ENCODE measurements around the gene SEMA7A. TPM values are rescaled to one million over a fixed set of nuclear protein-coding genes. Genes with fewer than 3 reads are reported as not detected.
"Not testable (repeated sequence)": the region's sequence is repeated elsewhere in the genome, so short reads cannot be mapped to it uniquely, and the experiment has no call there.

Gene SEMA7A
- polyA plus RNA-seq (2012; rRNA removed): 0.80 and 1.3 TPM in 2 replicates
- polyA plus RNA-seq (2012; cell fraction: cytosol; rRNA removed): 0.50 and 0.92 TPM in 2 replicates
- polyA plus RNA-seq (2012; cell fraction: nucleus; rRNA removed): 1.1 and 1.3 TPM in 2 replicates

- WGBS (ENCODE audit: low lambda C conversion rate): 8% methylated on average over 14 of the region's 75 CpGs
- ChIA-PET CTCF (interaction anchor here (0.7 to 36.5 kb wide), 6 partner anchors 9 to 384 kb away, joined by 3 to 779 read pairs (median 3); partner anchors contain the start of gene CYP11A1), POLR2A (no interaction called here)
- Histone ChIP-seq H3K9me3 (no peaks in the 10 kb centered on the region), H3K9me2 (no peaks in the 10 kb centered on the region), H4K20me1 (ENCODE audit: insufficient read depth) (no peaks in the 10 kb centered on the region), H3K79me2 (ENCODE audit: insufficient read depth) (no peaks in the 10 kb centered on the region), H3K27me3 (ENCODE audit: insufficient read depth) (0 out of 2 replicates have a peak, but pooled peaks cover 4% of the 10 kb centered on the region), H3K4me1 (ENCODE audit: control insufficient read depth in 1 of 2, insufficient read depth in 2 of 2, low read depth in 1 of 2, low read length in 1 of 2) (peaks cover 0 to 15% of the 10 kb centered on the region in 2 experiments; a peak in 1 of 4 replicates), H3K9ac (peak within 1 kb of the TSS; percentile 54; the same call in 1 of the 2 replicates), H3K4me3 (ENCODE audit: low read depth in 2 of 2, low read length in 1 of 2) (peak within 1 kb of the TSS; percentile 69 to 72), H3K4me2 (peak within 1 kb of the TSS; percentile 89), H3K27ac (ENCODE audit: low read depth in 2 of 2, low read length in 1 of 2) (peak within 1 kb of the TSS in 1 of 2 experiments; percentile 22; a peak in 1 of 4 replicates), H3K36me3 (replicated peaks in 1 of 2; ENCODE audit: control insufficient read depth in 1 of 2, insufficient read depth in 2 of 2, low read length in 1 of 2) (no peaks in the 10 kb centered on the region), H2AFZ (ENCODE audit: low read depth) (peak within 1 kb of the TSS; percentile 82; the same call in 1 of the 2 replicates), H3F3A (replicated peaks; ENCODE audit: insufficient read depth) (no peaks in the 10 kb centered on the region)
- peak; percentile 96 for DNase-seq
- TF ChIP-seq GATA2 (CRISPR knock-in tag; IDR thresholded peaks at IDR 0.05): no peak
- 0 out of 2 replicates have a peak, but pooled peaks have one; percentile 7 for TF ChIP-seq RCOR1 (IDR thresholded peaks at IDR 0.05; ENCODE audit: low read length)
Measured at GRCh38 chr15:74433592-74434262, at the start of gene SEMA7A. Gene SEMA7A (minus strand): TSS chr15:74433958. CDS start chr15:74433918, 40 bp downstream.

DNA sequence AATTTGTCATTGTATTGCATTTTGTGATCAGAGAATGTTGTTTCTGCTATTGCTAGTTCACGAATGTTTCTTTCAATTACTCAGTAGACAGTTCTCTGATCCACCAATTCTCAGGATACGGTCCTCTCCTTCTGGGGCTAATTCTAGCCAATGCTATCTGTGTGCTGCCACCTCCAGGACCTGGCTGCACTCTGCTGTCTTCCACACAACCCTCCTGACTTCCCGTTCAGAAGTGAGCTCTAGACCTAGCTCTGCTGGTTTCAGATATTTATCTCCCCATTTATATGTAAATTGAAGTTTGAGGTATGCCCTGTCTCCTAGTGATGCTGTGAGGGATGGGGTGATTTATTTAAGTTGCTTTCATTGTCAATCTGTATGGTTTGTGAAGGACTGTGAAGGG is 48.9 kb upstream of the SEMA7A start:
- Histone ChIP-seq H3K79me2 (ENCODE audit: insufficient read depth) (no peaks in the 10 kb centered on the region), H3K9ac (no peak overlapping the region), H3K9me3 (no peaks in the 10 kb centered on the region), H3K4me3 (ENCODE audit: low read depth in 2 of 2, low read length in 1 of 2) (no peak overlapping the region), H3K4me2 (no peak overlapping the region), H3K4me1 (ENCODE audit: control insufficient read depth in 1 of 2, insufficient read depth in 2 of 2, low read depth in 1 of 2, low read length in 1 of 2) (no peaks in the 10 kb centered on the region), H3K36me3 (replicated peaks in 1 of 2; ENCODE audit: control insufficient read depth in 1 of 2, insufficient read depth in 2 of 2, low read length in 1 of 2) (no peaks in the 10 kb centered on the region), H4K20me1 (ENCODE audit: insufficient read depth) (no peaks in the 10 kb centered on the region), H3K9me2 (no peaks in the 10 kb centered on the region), H2AFZ (ENCODE audit: low read depth) (no peak overlapping the region), H3K27me3 (ENCODE audit: insufficient read depth) (no peaks in the 10 kb centered on the region), H3F3A (replicated peaks; ENCODE audit: insufficient read depth) (no peaks in the 10 kb centered on the region), H3K27ac (ENCODE audit: low read depth in 2 of 2, low read length in 1 of 2) (no peak overlapping the region)
- ChIA-PET CTCF (interaction anchor here (0.7 to 1.8 kb wide), 7 partner anchors 11 to 286 kb away, joined by 3 to 4 read pairs (median 4); no protein-coding TSS in a partner anchor), POLR2A (no interaction called here)
- peak; percentile 34 for DNase-seq
- 69% methylated on average over 3 of the region's 3 CpGs for WGBS (ENCODE audit: low lambda C conversion rate)
- peak; percentile 36 for TF ChIP-seq RAD21 (IDR thresholded peaks at IDR 0.05; ENCODE audit: low read length)
- TF ChIP-seq ELF1 (IDR thresholded peaks at IDR 0.05): no peak

DNA sequence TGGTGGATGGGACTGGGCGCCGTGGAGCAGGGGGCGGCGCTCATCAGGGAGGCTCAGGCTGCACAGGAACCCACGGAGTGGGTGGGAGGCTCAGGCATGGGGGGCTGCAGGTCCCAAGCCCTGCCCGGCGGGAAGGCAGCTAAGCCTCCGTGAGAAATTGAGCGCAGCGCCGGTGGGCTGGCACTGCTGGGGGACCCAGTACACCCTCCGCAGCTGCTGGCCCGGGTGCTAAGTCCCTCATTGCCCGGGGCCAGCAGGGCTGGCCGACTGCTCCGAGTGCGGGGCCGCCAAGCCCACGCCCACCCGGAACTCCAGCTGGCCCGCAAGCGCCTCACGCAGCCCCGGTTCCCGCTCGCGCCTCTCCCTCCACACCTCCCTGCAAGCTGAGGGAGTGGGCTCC is 46.6 kb upstream of the SEMA7A start:
- H3K9me3 ChIP-seq; H3K4me3 ChIP-seq (ENCODE audit: low read depth in 2 of 2, low read length in 1 of 2); POLR2A ChIA-PET; H3K36me3 ChIP-seq (replicated peaks in 1 of 2; ENCODE audit: control insufficient read depth in 1 of 2, insufficient read depth in 2 of 2, low read length in 1 of 2); DNase-seq; H3K4me1 ChIP-seq (ENCODE audit: control insufficient read depth in 1 of 2, insufficient read depth in 2 of 2, low read depth in 1 of 2, low read length in 1 of 2); H3F3A ChIP-seq (replicated peaks; ENCODE audit: insufficient read depth); CTCF ChIA-PET; H3K27me3 ChIP-seq (ENCODE audit: insufficient read depth); H3K9me2 ChIP-seq; H4K20me1 ChIP-seq (ENCODE audit: insufficient read depth); H3K27ac ChIP-seq (ENCODE audit: low read depth in 2 of 2, low read length in 1 of 2); H3K79me2 ChIP-seq (ENCODE audit: insufficient read depth); H3K4me2 ChIP-seq; H2AFZ ChIP-seq (ENCODE audit: low read depth); H3K9ac ChIP-seq: not testable (repeated sequence)
- 67% methylated on average over 1 of the region's 27 CpGs for WGBS (ENCODE audit: low lambda C conversion rate)

- WGBS (ENCODE audit: low lambda C conversion rate): 96% methylated on average over 7 of the region's 7 CpGs
- H3F3A ChIP-seq (replicated peaks; ENCODE audit: insufficient read depth); H4K20me1 ChIP-seq (ENCODE audit: insufficient read depth); H3K4me2 ChIP-seq; H3K79me2 ChIP-seq (ENCODE audit: insufficient read depth); H3K4me1 ChIP-seq (ENCODE audit: control insufficient read depth in 1 of 2, insufficient read depth in 2 of 2, low read depth in 1 of 2, low read length in 1 of 2); H3K9me2 ChIP-seq; H3K36me3 ChIP-seq (replicated peaks in 1 of 2; ENCODE audit: control insufficient read depth in 1 of 2, insufficient read depth in 2 of 2, low read length in 1 of 2); H3K4me3 ChIP-seq (ENCODE audit: low read depth in 2 of 2, low read length in 1 of 2); H3K9me3 ChIP-seq; H3K27ac ChIP-seq (ENCODE audit: low read depth in 2 of 2, low read length in 1 of 2); H3K9ac ChIP-seq; DNase-seq; H3K27me3 ChIP-seq (ENCODE audit: insufficient read depth); H2AFZ ChIP-seq (ENCODE audit: low read depth): not testable (repeated sequence)
- ChIA-PET CTCF (interaction anchor here (0.9 to 1.3 kb wide), 2 partner anchors 11 to 89 kb away, joined by 3 to 4 read pairs; no protein-coding TSS in a partner anchor), POLR2A (interaction anchor here (0.7 to 1.0 kb wide), 2 partner anchors 11 to 29 kb away, joined by 3 to 5 read pairs; partner anchors contain the start of gene UBL7)
Measured at GRCh38 chr15:74471621-74472020, 37.9 kb upstream of the SEMA7A start.
